ENCODE measurements around the gene TENM3. TPM values are rescaled to one million over a fixed set of nuclear protein-coding genes. Genes with fewer than 3 reads are reported as not detected.

Gene TENM3
- total and polyA plus RNA-seq, 12 donors, result 0.20 to 6.6 (median 3.5) TPM

DNA sequence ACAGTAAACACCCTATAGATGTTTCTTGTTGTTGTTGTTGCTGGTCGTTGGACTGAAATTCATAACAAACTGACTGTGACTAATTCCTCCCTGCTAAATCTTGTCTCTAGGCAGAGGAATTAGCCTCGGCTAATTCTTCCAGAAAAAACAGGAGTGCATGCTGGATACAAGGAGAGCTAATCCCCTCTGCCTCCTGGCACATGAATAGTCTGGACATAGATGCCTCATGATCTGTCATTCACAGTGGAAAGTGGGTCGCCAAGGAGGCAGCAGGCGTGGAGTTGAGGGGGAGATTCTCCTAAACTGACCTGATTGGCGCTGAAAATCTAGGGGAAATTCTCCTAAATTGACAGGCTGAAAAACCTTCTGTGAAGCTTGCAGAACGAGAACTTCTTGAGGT lies 453.9 kb downstream of the TENM3 start:
- no peaks in the 10 kb centered on the region for H3K27me3 ChIP-seq
- no peaks in the 10 kb centered on the region for H3K36me3 ChIP-seq
- no peak overlapping the region for H3K27ac ChIP-seq
- TF ChIP-seq CTCF (IDR thresholded peaks at IDR 0.05), result no peak
- WGBS, 2 donors, result 73 to 87% methylated on average over 6 of the region's 6 CpGs
- H3K4me1 ChIP-seq, result peaks cover 0 to 7% (median 0%) of the 10 kb centered on the region in 9 donors
- no peaks in the 10 kb centered on the region for H3K9me3 ChIP-seq
- no peak overlapping the region for H3K4me3 ChIP-seq
- intact Hi-C loops (cut with DNase I), result no loop called here
- DNase-seq (no peak), ATAC-seq (no peak)

- no peaks in the 10 kb centered on the region for H3K27me3 ChIP-seq
- ATAC-seq (peak in 1 of 8 donors; percentile 28), DNase-seq (no peak)
- no peak for TF ChIP-seq CTCF (IDR thresholded peaks at IDR 0.05)
- intact Hi-C loops (cut with DNase I), result no loop called here
- no peaks in the 10 kb centered on the region for H3K9me3 ChIP-seq
- H3K4me3 ChIP-seq, result no peak overlapping the region
- H3K4me1 ChIP-seq, result peaks cover 0 to 7% (median 0%) of the 10 kb centered on the region in 9 donors
- no peak overlapping the region for H3K27ac ChIP-seq
- no peaks in the 10 kb centered on the region for H3K36me3 ChIP-seq
- 64 to 66% methylated on average over 6 of the region's 6 CpGs for WGBS, 2 donors
Observed at GRCh38 chr4:182698212-182698611, 455.0 kb downstream of the TENM3 start.

GRCh38 chr4:182699201-182699600 lies 456.0 kb downstream of the TENM3 start:
- no peak overlapping the region for H3K4me3 ChIP-seq
- no peaks in the 10 kb centered on the region for H3K9me3 ChIP-seq
- WGBS, 2 donors, result 53 to 76% methylated on average over 3 of the region's 3 CpGs
- no peak overlapping the region for H3K27ac ChIP-seq
- H3K4me1 ChIP-seq, result peaks cover 0 to 7% (median 0%) of the 10 kb centered on the region in 9 donors
- no peaks in the 10 kb centered on the region for H3K36me3 ChIP-seq
- DNase-seq, result no peak
- intact Hi-C loops (cut with DNase I), result no loop called here
- TF ChIP-seq CTCF (IDR thresholded peaks at IDR 0.05), result no peak
- ATAC-seq, result no peak
- H3K27me3 ChIP-seq, result no peaks in the 10 kb centered on the region

DNA sequence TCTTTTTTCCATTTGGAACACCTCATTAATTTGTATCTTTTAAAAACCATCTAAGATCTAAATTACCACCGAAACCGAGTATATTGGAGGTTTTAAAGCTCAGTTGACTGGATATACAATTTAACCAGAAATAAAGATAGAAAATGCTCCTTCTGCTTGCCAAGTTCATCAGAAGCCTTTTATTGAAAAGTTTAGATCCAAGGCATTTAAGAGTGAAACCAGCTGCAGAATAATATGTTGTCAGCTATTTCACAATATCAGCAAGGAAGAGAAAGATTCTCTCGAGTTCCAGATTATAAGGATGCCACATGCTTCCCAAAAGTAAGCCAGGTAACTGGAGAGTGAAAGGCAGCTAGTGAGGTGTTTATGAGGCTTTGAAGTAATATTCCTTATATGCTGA lies 456.6 kb downstream of the TENM3 start:
- Histone ChIP-seq H3K9me3 (no peaks in the 10 kb centered on the region), H3K27ac (no peak overlapping the region), H3K4me1 (peaks cover 0 to 7% (median 0%) of the 10 kb centered on the region in 9 donors), H3K36me3 (no peaks in the 10 kb centered on the region), H3K27me3 (no peaks in the 10 kb centered on the region), H3K4me3 (no peak overlapping the region)
- intact Hi-C loops (cut with DNase I), result no loop called here
- TF ChIP-seq CTCF (IDR thresholded peaks at IDR 0.05), result no peak
- WGBS, 2 donors, result 58 to 76% methylated on average over 3 of the region's 3 CpGs
- ATAC-seq (no peak), DNase-seq (no peak)
